Measurements from ENCODE around the gene CYB561D1.

CYB561D1 gene

GRCh38 chr1:109499661-109500536, 6.0 kb downstream of the CYB561D1 start:
- no peak for FAIRE-seq
- DNase-seq (ENCODE audit: insufficient read length, low spot score): no peak

- FAIRE-seq (no peak), DNase-seq (ENCODE audit: insufficient read length, low spot score) (no peak)
Observed at GRCh38 chr1:109500941-109501381, 7.1 kb downstream of the CYB561D1 start.

GRCh38 chr1:109501644-109502363, 7.9 kb downstream of the CYB561D1 start:
- DNase-seq (ENCODE audit: insufficient read length, low spot score) (no peak), FAIRE-seq (no peak)

GRCh38 chr1:109502364-109502851, 8.5 kb downstream of the CYB561D1 start:
- no peak for DNase-seq (ENCODE audit: insufficient read length, low spot score)
- no peak for FAIRE-seq

GRCh38 chr1:109503935-109504334, 10.0 kb downstream of the CYB561D1 start:
- no peak for FAIRE-seq
- DNase-seq (ENCODE audit: insufficient read length, low spot score): no peak

- DNase-seq (ENCODE audit: insufficient read length, low spot score) (no peak), FAIRE-seq (no peak)
Observed at GRCh38 chr1:109504974-109505373, 11.1 kb downstream of the CYB561D1 start.

GRCh38 chr1:109508001-109508872, 14.3 kb downstream of the CYB561D1 start:
- FAIRE-seq: no peak
- no peak for DNase-seq (ENCODE audit: insufficient read length, low spot score)

GRCh38 chr1:109508873-109509175, 14.9 kb downstream of the CYB561D1 start:
- no peak for DNase-seq (ENCODE audit: insufficient read length, low spot score)
- FAIRE-seq: no peak

GRCh38 chr1:109509176-109510134, 15.6 kb downstream of the CYB561D1 start, which contains the start of gene AMIGO1:
AMIGO1 (minus strand) TSS chr1:109509727; CDS start chr1:109508912, 815 bp downstream.
- no peak for FAIRE-seq
- peak; percentile 78 for DNase-seq (ENCODE audit: insufficient read length, low spot score)

- DNase-seq (ENCODE audit: insufficient read length, low spot score) (no peak), FAIRE-seq (no peak)
Observed at GRCh38 chr1:109513110-109513710, 19.3 kb downstream of the CYB561D1 start.

GRCh38 chr1:109514846-109515245, 21.0 kb downstream of the CYB561D1 start:
- FAIRE-seq (no peak), DNase-seq (ENCODE audit: insufficient read length, low spot score) (no peak)

- no peak for FAIRE-seq
Observed at GRCh38 chr1:109516872-109517271, 23.0 kb downstream of the CYB561D1 start.

GRCh38 chr1:109517337-109517736, 23.4 kb downstream of the CYB561D1 start:
- FAIRE-seq: no peak
- no peak for DNase-seq (ENCODE audit: insufficient read length, low spot score)

More at GRCh38 chr1:109516872-109517271, 23.0 kb downstream of the CYB561D1 start:
- DNase-seq (ENCODE audit: insufficient read length, low spot score): no peak

GRCh38 chr1:109521002-109521951, 27.4 kb downstream of the CYB561D1 start:
- no peak for DNase-seq (ENCODE audit: insufficient read length, low spot score)
- no peak for FAIRE-seq

- no peak for FAIRE-seq
- no peak for DNase-seq (ENCODE audit: insufficient read length, low spot score)
Observed at GRCh38 chr1:109522026-109522425, 28.1 kb downstream of the CYB561D1 start.

GRCh38 chr1:109523706-109524105, 29.8 kb downstream of the CYB561D1 start:
- DNase-seq (ENCODE audit: insufficient read length, low spot score) (no peak), FAIRE-seq (no peak)

GRCh38 chr1:109527098-109527811, 33.4 kb downstream of the CYB561D1 start:
- DNase-seq (ENCODE audit: insufficient read length, low spot score): no peak
- no peak for FAIRE-seq

Data from GM19239 (cell line).